Lung (tissue), 12 donors: Measurements from ENCODE around the gene LRP5. TPM values are rescaled to one million over a fixed set of nuclear protein-coding genes. Genes with fewer than 3 reads are reported as not detected.
A peak's percentile ranks its signal among the peaks of the same experiment; 100 is the strongest.

Source experiments
- ATAC-seq: fragments of 200-7000 bp; cut with Tn5 transposase; one replicate; pipeline ENCODE4 v1.9.1; 2020; ENCODE audit warnings: moderate number of reproducible peaks; ENCODE audit not compliant: insufficient read depth, low FRiP score
- DNase-seq, 3 donors: peaks; one replicate each; pipeline ENCODE4 v3.0.0-alpha.2; 2013 to 2017
- H3K27ac ChIP-seq, 2 donors: one replicate each; pipeline ENCODE4 v1.5.1; 2013; ENCODE audit warnings: mild to moderate bottlenecking in 2 of 2, moderate library complexity in 2 of 2, control low read depth in 1 of 2, inconsistent platforms in 1 of 2, low read depth in 1 of 2, low read length in 1 of 2
- H3K27me3 ChIP-seq, 3 donors: one replicate each; pipeline ENCODE4 v1.5.1; 2013; ENCODE audit warnings: low read length in 2 of 3; ENCODE audit not compliant: control insufficient read depth in 3 of 3, insufficient read depth in 3 of 3
- H3K36me3 ChIP-seq, 4 donors: one replicate each; pipeline ENCODE4 v1.5.1; 2013; ENCODE audit warnings: low read length in 4 of 4, mild to moderate bottlenecking in 1 of 4, moderate library complexity in 1 of 4; ENCODE audit not compliant: control insufficient read depth in 4 of 4, insufficient read depth in 4 of 4
- H3K4me1 ChIP-seq, 5 donors: one replicate each; pipeline ENCODE4 v1.5.1; 2013; ENCODE audit warnings: low read length in 5 of 5, mild to moderate bottlenecking in 2 of 5, moderate library complexity in 1 of 5; ENCODE audit not compliant: control insufficient read depth in 5 of 5, insufficient read depth in 5 of 5
- H3K4me3 ChIP-seq: one replicate; pipeline ENCODE4 v1.5.1; 2013; ENCODE audit warnings: mild to moderate bottlenecking, control low read depth, moderate library complexity
- H3K9ac ChIP-seq, 2 donors: one replicate each; pipeline ENCODE4 v1.5.1; 2013; ENCODE audit warnings: low read length in 2 of 2, control low read depth in 1 of 2; ENCODE audit not compliant: insufficient read depth in 1 of 2
- H3K9me3 ChIP-seq, 4 donors: one replicate each; pipeline ENCODE4 v1.5.1; 2013; ENCODE audit warnings: low read length in 3 of 4, mild to moderate bottlenecking in 1 of 4, moderate library complexity in 1 of 4; ENCODE audit not compliant: control insufficient read depth in 4 of 4, insufficient read depth in 3 of 4
- CTCF ChIP-seq: IDR thresholded peaks from 2 replicates; pipeline ENCODE4 v1.5.1; 2012; ENCODE audit warnings: mild to moderate bottlenecking; ENCODE audit errors: control extremely low read depth, extremely low read depth
- WGBS, 2 donors: extraction: QIAGEN DNeasy Blood & Tissue Kit; methylation state at CpG; one replicate each; pipeline ENCODE4 v1.1.7; 2013; 5-methylcytosine and 5-hydroxymethylcytosine counted together
- polyA plus RNA-seq, 2 donors: library from polyadenylated mRNA; stranded (reverse); fragments of 200-250 nt; gene quantifications; one replicate each; pipeline ENCODE4 v1.2.1, GENCODE V29; 2013
- total RNA-seq, 2 donors: library from RNA; depleted of rRNA in 1 of 2; stranded (reverse); fragments of >200 nt in 1 of 2; gene quantifications; one replicate each; pipeline ENCODE4 v1.2.1, GENCODE V29; 2014 to 2021
- donor health status: control.
- donor health status: control.
- donor health status: Bipolar disorder and iron deficiency.
- donor health status: healthy.
- donor health status: DM: yes; HTN: yes; CAD: no.

LRP5 gene
- total and polyA plus RNA-seq, 4 donors: 33.7 to 76.4 (median 63.2) TPM

- Histone ChIP-seq H3K27me3 (no peaks in the 10 kb centered on the region), H3K9me3 (no peaks in the 10 kb centered on the region), H3K4me3 (no peak overlapping the region), H3K9ac (no peak overlapping the region), H3K27ac (no peak overlapping the region), H3K4me1 (peaks cover 0 to 9% (median 5%) of the 10 kb centered on the region in 5 donors), H3K36me3 (peaks cover 0 to 39% (median 24%) of the 10 kb centered on the region in 4 donors)
- ATAC-seq (no peak), DNase-seq (no peak)
- TF ChIP-seq CTCF: no peak
- WGBS, 2 donors: 97% methylated on average over 52 of the region's 52 CpGs
Observed at GRCh38 chr11:68386331-68386978, 74.1 kb downstream of the LRP5 start.

GRCh38 chr11:68387840-68388239, 75.4 kb downstream of the LRP5 start:
- peaks cover 0 to 2% (median 0%) of the 10 kb centered on the region in 5 donors for H3K4me1 ChIP-seq

GRCh38 chr11:68388595-68389198, 76.3 kb downstream of the LRP5 start:
- Histone ChIP-seq H3K36me3 (peaks cover 0 to 45% (median 28%) of the 10 kb centered on the region in 4 donors), H3K9me3 (no peaks in the 10 kb centered on the region), H3K9ac (peak overlapping the region in 1 of 2 donors; percentile 0), H3K27me3 (no peaks in the 10 kb centered on the region), H3K4me3 (no peak overlapping the region), H3K4me1 (peaks cover 0 to 2% (median 0%) of the 10 kb centered on the region in 5 donors), H3K27ac (peak overlapping the region in 1 of 2 donors; percentile 12)
- no peak for DNase-seq
- ATAC-seq: no peak
- WGBS, 2 donors: 94 to 98% methylated on average over 11 of the region's 11 CpGs
- TF ChIP-seq CTCF: no peak

More at GRCh38 chr11:68387840-68388239, 75.4 kb downstream of the LRP5 start:
- Histone ChIP-seq H3K9me3 (no peaks in the 10 kb centered on the region), H3K36me3 (peaks cover 0 to 45% (median 28%) of the 10 kb centered on the region in 4 donors), H3K27me3 (no peaks in the 10 kb centered on the region), H3K27ac (no peak overlapping the region), H3K4me3 (no peak overlapping the region), H3K9ac (no peak overlapping the region)
- 92 to 95% methylated on average over 13 of the region's 13 CpGs for WGBS, 2 donors
- DNase-seq (no peak), ATAC-seq (no peak)
- no peak for TF ChIP-seq CTCF
